ENCODE results near the gene PAX5. TPM values are rescaled to one million over a fixed set of nuclear protein-coding genes. Genes with fewer than 3 reads are reported as not detected.

Gene PAX5
- total RNA-seq, 4 donors from 2014 or later, result 0.55 TPM; not detected in 3

DNA sequence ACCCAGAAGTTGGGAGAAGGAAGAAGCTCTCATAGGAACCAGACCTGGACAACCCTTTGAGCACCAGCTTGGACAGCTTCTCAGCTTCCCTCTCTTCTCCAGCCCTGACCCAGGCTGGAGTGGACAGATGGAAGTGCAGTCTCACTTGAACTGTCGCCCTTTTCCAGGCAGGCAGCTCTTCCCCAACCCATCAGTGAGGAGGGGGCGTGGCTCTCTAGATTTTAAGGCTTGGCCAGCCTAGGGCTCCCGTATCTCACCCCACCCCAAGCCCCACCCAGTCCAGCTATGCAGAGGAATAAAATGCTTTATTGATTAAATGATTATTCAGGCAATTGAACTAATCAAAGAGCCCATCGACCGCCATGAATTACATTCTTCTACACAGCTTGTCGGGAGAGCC lies 2.2 kb downstream of the PAX5 start:
- Histone ChIP-seq H3K27me3 (peaks cover 42 to 94% of the 10 kb centered on the region in 2 donors), H3K36me3 (no peaks in the 10 kb centered on the region), H3K4me1 (peaks cover 0 to 19% of the 10 kb centered on the region in 2 donors), H3K9me3 (no peaks in the 10 kb centered on the region), H3K4me3 (no peak overlapping the region), H3K27ac (no peak overlapping the region)
- no peak for DNase-seq
- TF ChIP-seq POLR2A (IDR thresholded peaks at IDR 0.05), result no peak
- TF ChIP-seq, protein P1, sequence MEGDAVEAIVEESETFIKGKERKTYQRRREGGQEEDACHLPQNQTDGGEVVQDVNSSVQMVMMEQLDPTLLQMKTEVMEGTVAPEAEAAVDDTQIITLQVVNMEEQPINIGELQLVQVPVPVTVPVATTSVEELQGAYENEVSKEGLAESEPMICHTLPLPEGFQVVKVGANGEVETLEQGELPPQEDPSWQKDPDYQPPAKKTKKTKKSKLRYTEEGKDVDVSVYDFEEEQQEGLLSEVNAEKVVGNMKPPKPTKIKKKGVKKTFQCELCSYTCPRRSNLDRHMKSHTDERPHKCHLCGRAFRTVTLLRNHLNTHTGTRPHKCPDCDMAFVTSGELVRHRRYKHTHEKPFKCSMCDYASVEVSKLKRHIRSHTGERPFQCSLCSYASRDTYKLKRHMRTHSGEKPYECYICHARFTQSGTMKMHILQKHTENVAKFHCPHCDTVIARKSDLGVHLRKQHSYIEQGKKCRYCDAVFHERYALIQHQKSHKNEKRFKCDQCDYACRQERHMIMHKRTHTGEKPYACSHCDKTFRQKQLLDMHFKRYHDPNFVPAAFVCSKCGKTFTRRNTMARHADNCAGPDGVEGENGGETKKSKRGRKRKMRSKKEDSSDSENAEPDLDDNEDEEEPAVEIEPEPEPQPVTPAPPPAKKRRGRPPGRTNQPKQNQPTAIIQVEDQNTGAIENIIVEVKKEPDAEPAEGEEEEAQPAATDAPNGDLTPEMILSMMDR (IDR thresholded peaks at IDR 0.05), result no peak
- intact Hi-C loops (cut with DNase I; ENCODE audit: low total_unique reads), result no loop called here

DNA sequence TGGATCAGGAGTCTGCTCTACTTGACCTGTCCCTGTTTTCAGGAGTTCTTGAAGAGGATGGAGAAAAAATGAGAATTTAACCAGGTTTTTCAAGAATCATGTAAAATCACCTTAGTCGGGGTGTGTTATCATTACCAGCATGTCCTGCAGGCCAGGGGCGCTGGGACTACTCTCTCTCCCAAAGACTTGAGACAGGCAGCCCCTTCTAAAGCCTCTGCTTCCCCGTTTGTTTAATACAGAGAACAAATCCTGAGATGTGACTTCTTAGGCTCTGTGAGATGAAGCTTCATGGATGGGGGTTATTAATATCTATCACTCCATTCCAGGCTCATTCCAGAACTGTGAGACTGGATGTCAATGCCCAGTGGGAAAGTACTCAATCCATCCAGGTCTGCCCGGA lies 3.0 kb downstream of the PAX5 start:
- Histone ChIP-seq H3K27me3 (peaks cover 39 to 94% of the 10 kb centered on the region in 2 donors), H3K9me3 (no peaks in the 10 kb centered on the region), H3K36me3 (no peaks in the 10 kb centered on the region), H3K27ac (no peak overlapping the region), H3K4me3 (no peak overlapping the region), H3K4me1 (peaks cover 0 to 18% of the 10 kb centered on the region in 2 donors)
- no peak for TF ChIP-seq POLR2A (IDR thresholded peaks at IDR 0.05)
- TF ChIP-seq, protein P1 (IDR thresholded peaks at IDR 0.05), result no peak
- intact Hi-C loops (cut with DNase I; ENCODE audit: low total_unique reads), result no loop called here
- no peak for DNase-seq

DNA sequence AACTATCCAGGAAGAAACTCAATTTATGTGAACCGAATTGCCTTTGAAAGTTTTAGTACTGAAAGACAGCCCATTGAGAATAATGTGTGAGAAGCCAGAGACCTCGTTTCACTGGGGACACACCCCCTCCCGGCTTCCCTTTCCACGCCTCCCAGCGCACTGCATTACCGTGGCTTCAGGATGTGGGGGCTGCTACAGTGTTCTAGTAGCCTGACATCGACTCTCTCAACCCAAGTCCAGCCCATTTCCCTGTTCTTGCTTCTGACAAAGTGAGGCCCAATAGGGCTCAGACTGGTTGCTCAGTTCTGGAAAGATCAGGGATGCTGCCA lies 3.5 kb downstream of the PAX5 start:
- Histone ChIP-seq H3K36me3 (no peaks in the 10 kb centered on the region), H3K4me3 (no peak overlapping the region), H3K9me3 (no peaks in the 10 kb centered on the region), H3K4me1 (peaks cover 0 to 18% of the 10 kb centered on the region in 2 donors), H3K27me3 (peaks cover 36 to 94% of the 10 kb centered on the region in 2 donors), H3K27ac (no peak overlapping the region)
- TF ChIP-seq, protein P1 (IDR thresholded peaks at IDR 0.05), result no peak
- no peak for TF ChIP-seq POLR2A (IDR thresholded peaks at IDR 0.05)
- no peak for DNase-seq
- intact Hi-C loops (cut with DNase I; ENCODE audit: low total_unique reads), result no loop called here

DNA sequence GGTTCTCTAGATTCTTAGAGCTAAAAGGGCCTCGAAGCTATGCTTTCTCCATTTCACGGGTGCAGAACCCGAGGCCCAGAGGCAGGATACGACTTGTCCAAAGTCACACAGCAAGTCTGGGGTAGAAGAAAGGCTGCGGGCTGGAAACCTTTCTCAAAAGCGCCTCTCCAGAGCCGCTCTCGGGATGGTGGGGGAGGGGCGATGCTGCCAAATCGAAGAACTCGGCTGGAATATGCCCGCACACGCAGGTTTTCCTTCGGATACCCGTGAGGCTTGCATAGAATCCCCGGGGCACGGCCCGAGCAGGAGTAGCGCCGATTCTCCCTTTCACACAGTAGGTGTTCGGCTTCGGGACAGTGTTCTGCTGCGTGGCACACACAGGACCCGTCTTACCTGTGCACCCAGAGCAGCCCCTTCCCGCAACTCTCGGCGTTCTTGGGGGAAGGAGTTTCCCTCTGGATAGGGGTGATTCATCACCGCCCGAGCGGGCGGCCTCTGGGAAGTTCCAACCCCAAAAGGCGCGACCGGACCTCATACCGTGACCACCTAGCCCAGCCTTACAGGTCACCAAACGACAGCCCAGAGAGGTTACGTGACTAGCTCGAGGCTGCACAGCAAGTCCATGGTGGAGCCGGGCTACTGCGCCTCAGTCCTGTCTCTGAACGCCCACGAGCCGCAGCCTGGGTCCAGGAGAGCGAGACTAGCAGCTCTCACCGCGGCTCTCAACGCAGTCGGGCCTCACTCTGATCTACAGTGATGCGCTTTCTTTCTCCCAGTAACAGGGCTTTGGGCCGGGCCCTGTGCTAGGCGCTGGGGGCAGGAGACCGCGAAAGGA lies 4.1 kb downstream of the PAX5 start:
- DNase-seq, result no peak
- intact Hi-C loops (cut with DNase I; ENCODE audit: low total_unique reads), result loop anchor here (10.0 kb wide), 1 partner anchor 55 kb away; no protein-coding TSS in a partner anchor
- TF ChIP-seq, protein P1 (IDR thresholded peaks at IDR 0.05), result no peak
- no peak for TF ChIP-seq POLR2A (IDR thresholded peaks at IDR 0.05)
- H3K9me3 ChIP-seq, result no peaks in the 10 kb centered on the region
- H3K36me3 ChIP-seq, result no peaks in the 10 kb centered on the region
- H3K4me1 ChIP-seq, result peaks cover 0 to 18% of the 10 kb centered on the region in 2 donors
- no peak overlapping the region for H3K4me3 ChIP-seq
- H3K27me3 ChIP-seq, result peaks cover 31 to 94% of the 10 kb centered on the region in 2 donors
- no peak overlapping the region for H3K27ac ChIP-seq

DNA sequence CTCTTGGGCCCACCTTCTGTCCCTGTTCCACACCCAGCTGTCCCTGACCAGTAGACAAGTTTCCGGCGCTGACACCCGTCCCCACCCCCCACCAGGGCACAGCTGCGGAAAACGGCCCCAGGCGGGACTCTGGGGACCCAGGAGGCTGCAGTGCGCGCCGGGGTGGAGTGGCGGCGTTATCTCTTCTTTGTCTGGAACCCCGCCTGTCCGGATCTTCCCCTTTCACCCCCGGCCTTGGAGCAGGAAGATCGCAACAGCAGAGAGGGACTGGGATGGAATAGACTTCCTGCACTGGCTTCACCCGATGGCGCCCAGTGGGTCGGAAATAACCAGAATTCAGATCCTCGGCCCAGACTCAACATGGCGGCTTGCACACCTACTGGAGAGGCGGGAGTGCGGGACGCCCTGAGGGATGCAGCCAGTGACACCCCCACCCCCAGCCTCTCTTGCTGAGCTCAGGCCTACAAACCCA lies 4.7 kb downstream of the PAX5 start:
- peaks cover 29 to 94% of the 10 kb centered on the region in 2 donors for H3K27me3 ChIP-seq

More for the DNA sequence above, 4.7 kb downstream of the PAX5 start:
- Histone ChIP-seq H3K27ac (no peak overlapping the region), H3K4me3 (no peak overlapping the region), H3K36me3 (no peaks in the 10 kb centered on the region), H3K4me1 (peaks cover 0 to 14% of the 10 kb centered on the region in 2 donors), H3K9me3 (no peaks in the 10 kb centered on the region)
- TF ChIP-seq, protein P1 (IDR thresholded peaks at IDR 0.05), result no peak
- no peak for TF ChIP-seq POLR2A (IDR thresholded peaks at IDR 0.05)
- DNase-seq, result no peak
- intact Hi-C loops (cut with DNase I; ENCODE audit: low total_unique reads), result loop anchor here (10.0 kb wide), 1 partner anchor 55 kb away; no protein-coding TSS in a partner anchor

Data from uterus (tissue), 4 donors.